HepG2 (cell line): ENCODE results near the gene USF1. TPM values are rescaled to one million over a fixed set of nuclear protein-coding genes. Genes with fewer than 3 reads are reported as not detected.
A peak's percentile ranks its signal among the peaks of the same experiment; 100 is the strongest.
"Not testable (repeated sequence)": the region's sequence is repeated elsewhere in the genome, so short reads cannot be mapped to it uniquely, and the experiment has no call there.

ENCODE experiments used
- ATAC-seq: fragments of 200-7000 bp; cut with Tn5 transposase; 3 replicates; pipeline ENCODE4 v1.9.1; 2020; ENCODE audit warnings: mild to moderate bottlenecking, moderate library complexity
- BruUV-seq: library from RNA; stranded (reverse); fragments of 400-500 nt; replicated peaks from 2 replicates; lab custom pipeline; 2021; lab: Mats Ljungman, UMichigan
- CTCF ChIA-PET: fragments of 300-600 bp; formaldehyde crosslinking; extraction: SDS; loops from one replicate; lab custom pipeline; 2021; ENCODE audit warnings: low total read pairs, inconsistent platforms, low intra/inter-chr PET ratio; lab: Yijun Ruan, JAX
- POLR2A ChIA-PET: fragments of 350-600 bp; sonication (Branson Sonifier 250); formaldehyde crosslinking; loops from one replicate; lab custom pipeline; 2020; ENCODE audit warnings: antibody characterized with exemption, inconsistent platforms; lab: Yijun Ruan, JAX
- DNase-seq: peaks from one replicate; pipeline ENCODE4 v3.0.0-alpha.2; 2015; ENCODE audit warnings: low spot score
- FAIRE-seq: peaks from 3 replicates; lab custom pipeline; 2011; peaks lifted over from hg19 to GRCh38; lab: Jason Lieb, UNC
- H2AFZ ChIP-seq: one replicate; pipeline ENCODE4 v1.6.1; 2011; ENCODE audit warnings: low read length, inconsistent platforms
- H3K27ac ChIP-seq: fragments of 300-600 bp; 3 replicates; pipeline ENCODE4 v1.8.0; 2011; ENCODE audit warnings: mixed run types, mild to moderate bottlenecking, mixed read lengths, low read length, inconsistent platforms; ENCODE audit not compliant: insufficient read depth; ENCODE audit errors: extremely low read length
- H3K27me3 ChIP-seq, 2 experiments: fragments of 200-600 bp in 1 of 2; 2 replicates in 1 of 2; 3 replicates in 1 of 2; pipeline versions ENCODE4 v1.6.0 to v1.8.0; 2011; ENCODE audit warnings: low read length in 2 of 2, mild to moderate bottlenecking in 2 of 2, moderate library complexity in 2 of 2, inconsistent platforms in 1 of 2; ENCODE audit not compliant: insufficient read depth in 2 of 2, control insufficient read depth in 1 of 2
- H3K36me3 ChIP-seq, 2 experiments: fragments of 200-600 bp in 1 of 2; replicated peaks in 1 of 2; 2 replicates in 1 of 2; 3 replicates in 1 of 2; pipeline versions ENCODE4 v1.5.1 to v1.8.0; 2011; ENCODE audit warnings: low read length in 2 of 2, inconsistent platforms in 1 of 2; ENCODE audit not compliant: insufficient read depth in 2 of 2, control insufficient read depth in 1 of 2
- H3K4me1 ChIP-seq: 2 replicates; pipeline ENCODE4 v1.5.1; 2012; ENCODE audit warnings: low read length, inconsistent platforms; ENCODE audit not compliant: insufficient read depth
- H3K4me2 ChIP-seq: 2 replicates; pipeline ENCODE4 v1.6.0; 2011; ENCODE audit warnings: low read depth, low read length, inconsistent platforms
- H3K4me3 ChIP-seq, 3 experiments: fragments of 200-600 bp in 1 of 3; sonication (generic), shearing (Covaris generic) in 1 of 3; replicated peaks in 1 of 3; 2 replicates each; pipeline ENCODE4 v1.5.1; 2011 to 2016; ENCODE audit warnings: low read length in 3 of 3, inconsistent platforms in 2 of 3, low read depth in 2 of 3, mild to moderate bottlenecking in 2 of 3, control low read depth in 1 of 3, mixed read lengths in 1 of 3; ENCODE audit not compliant: insufficient read depth in 1 of 3
- H3K79me2 ChIP-seq: one replicate; pipeline ENCODE4 v1.6.1; 2011; ENCODE audit warnings: low read length, inconsistent platforms; ENCODE audit not compliant: insufficient read depth
- H3K9ac ChIP-seq: 2 replicates; pipeline ENCODE4 v1.6.0; 2011; ENCODE audit warnings: mild to moderate bottlenecking, low read depth, low read length, inconsistent platforms; ENCODE audit not compliant: insufficient read depth
- H3K9me3 ChIP-seq: 2 replicates; pipeline ENCODE4 v1.5.1; 2012; ENCODE audit warnings: mild to moderate bottlenecking, low read length
- H4K20me1 ChIP-seq: 2 replicates; pipeline ENCODE4 v1.6.0; 2011; ENCODE audit warnings: inconsistent platforms, mild to moderate bottlenecking, low read length, moderate library complexity; ENCODE audit not compliant: insufficient read depth
- ZNF629 ChIP-seq: sonication (generic); formaldehyde crosslinking; conservative IDR thresholded peaks from 2 replicates; pipeline ENCODE4 v1.5.0; 2020; ENCODE audit warnings: missing genetic modification reagents
- ZZZ3 ChIP-seq: sonication (generic); formaldehyde crosslinking; IDR thresholded peaks from 2 replicates; pipeline ENCODE4 v1.4.0; 2020; ENCODE audit warnings: missing genetic modification reagents, mild to moderate bottlenecking, borderline replicate concordance
- WGBS: methylation state at CpG from one replicate; pipeline ENCODE4 v1.1.6; 2017; ENCODE audit warnings: low lambda C conversion rate; 5-methylcytosine and 5-hydroxymethylcytosine counted together
- in situ Hi-C: cut with HindIII; loops from 2 replicates; pipeline ENCODE4 v1.10.0; 2017; ENCODE audit warnings: low pct_unique_long_range_greater_than_20kb; ENCODE audit not compliant: extremely low pct_ligation_motif_present
- intact Hi-C: fragments of 100-400 bp; cut with micrococcal nuclease; formaldehyde crosslinking; loops from one replicate; pipeline ENCODE4 v1.10.0; 2022; ENCODE audit not compliant: unreplicated experiment
- polyA plus RNA-seq, 8 experiments: library from polyadenylated mRNA; depleted of rRNA in 3 of 8; stranded (reverse) in 7 of 8; unstranded in 1 of 8; fragments of >200 nt; fragmentation: Illumina TruSeq in 4 of 8; extraction: Trizol in 4 of 8; gene quantifications; 2 replicates each; pipeline versions ENCODE4 v1.2.1 to v1.2.3, GENCODE V29; 2011 to 2016; ENCODE audit warnings: low read depth in 4 of 8, missing spikeins in 1 of 8, mixed read lengths in 1 of 8; ENCODE audit not compliant: insufficient read depth in 1 of 8
- total RNA-seq, 5 experiments: library from RNA; depleted of rRNA; stranded (reverse); fragments of >200 nt; fragmentation: Illumina TruSeq; extraction: Trizol; gene quantifications; 2 replicates each; pipeline ENCODE4 v1.2.3, GENCODE V29; 2016; ENCODE audit warnings: low read depth in 1 of 5

USF1 gene
- total and polyA plus RNA-seq, 2 of the 13 experiments (the other 11 are each of a cell fraction or from before 2014, with no cell fraction given): 26.9 to 39.4 TPM

GRCh38 chr1:161065681-161066080 lies 19.9 kb upstream of the USF1 start:
- POLR2A ChIA-PET, H3K79me2 ChIP-seq, FAIRE-seq, intact Hi-C loops, H3K36me3 ChIP-seq, in situ Hi-C loops, H3K27ac ChIP-seq, CTCF ChIA-PET, H3K4me2 ChIP-seq, H3K4me1 ChIP-seq, ATAC-seq, H3K4me3 ChIP-seq, H2AFZ ChIP-seq, H3K9ac ChIP-seq, BruUV-seq, DNase-seq, H3K27me3 ChIP-seq, H4K20me1 ChIP-seq, H3K9me3 ChIP-seq: not testable (repeated sequence)
- WGBS: 65% methylated on average over 7 of the region's 7 CpGs

- H3K27me3 ChIP-seq, ATAC-seq, H3K9ac ChIP-seq, H3K27ac ChIP-seq, FAIRE-seq, H3K4me1 ChIP-seq, in situ Hi-C loops, H3K4me3 ChIP-seq, DNase-seq, H3K36me3 ChIP-seq, H2AFZ ChIP-seq, POLR2A ChIA-PET, H3K9me3 ChIP-seq, H3K4me2 ChIP-seq, H4K20me1 ChIP-seq, H3K79me2 ChIP-seq, CTCF ChIA-PET, intact Hi-C loops, BruUV-seq: not testable (repeated sequence)
- 43% methylated on average over 6 of the region's 6 CpGs for WGBS
Observed at GRCh38 chr1:161063936-161064335, 18.2 kb upstream of the USF1 start.

GRCh38 chr1:161061419-161061818 lies 15.6 kb upstream of the USF1 start:
- ATAC-seq: no peak
- no peak overlapping the region for H2AFZ ChIP-seq
- no peaks in the 10 kb centered on the region for H3K4me1 ChIP-seq
- WGBS: 90% methylated on average over 4 of the region's 4 CpGs
- in situ Hi-C loops: no loop called here
- no peaks in the 10 kb centered on the region for H3K27me3 ChIP-seq
- TF ChIP-seq ZNF629 (CRISPR knock-in tag): 0 out of 2 replicates have a peak, but pooled peaks have one; percentile 50
- TF ChIP-seq ZZZ3 (CRISPR knock-in tag): no peak
- H3K9ac ChIP-seq: no peak overlapping the region
- intact Hi-C loops: no loop called here
- no peaks in the 10 kb centered on the region for H4K20me1 ChIP-seq
- no peak overlapping the region for H3K4me3 ChIP-seq
- H3K9me3 ChIP-seq: no peaks in the 10 kb centered on the region
- no TSS peak for BruUV-seq
- POLR2A ChIA-PET: no interaction called here
- no peak for DNase-seq
- H3K27ac ChIP-seq: no peak overlapping the region
- no peaks in the 10 kb centered on the region for H3K36me3 ChIP-seq
- H3K79me2 ChIP-seq: no peaks in the 10 kb centered on the region
- no peak overlapping the region for H3K4me2 ChIP-seq
- CTCF ChIA-PET: no interaction called here
- FAIRE-seq: no peak
